Medulla oblongata (tissue), 1 donor: ENCODE measurements around the gene RAPGEF2.
A peak's percentile ranks its signal among the peaks of the same experiment; 100 is the strongest.

Experiments
- DNase-seq: peaks from one replicate; pipeline ENCODE4 v3.0.0-alpha.2; 2015; ENCODE audit errors: extremely low spot score

RAPGEF2 gene

GRCh38 chr4:159308566-159309340 lies 205.9 kb downstream of the RAPGEF2 start:
- DNase-seq = no peak

GRCh38 chr4:159312236-159312635 lies 209.4 kb downstream of the RAPGEF2 start:
- DNase-seq = no peak

GRCh38 chr4:159315879-159316278 lies 213.0 kb downstream of the RAPGEF2 start:
- peak; percentile 33 for DNase-seq

DNA sequence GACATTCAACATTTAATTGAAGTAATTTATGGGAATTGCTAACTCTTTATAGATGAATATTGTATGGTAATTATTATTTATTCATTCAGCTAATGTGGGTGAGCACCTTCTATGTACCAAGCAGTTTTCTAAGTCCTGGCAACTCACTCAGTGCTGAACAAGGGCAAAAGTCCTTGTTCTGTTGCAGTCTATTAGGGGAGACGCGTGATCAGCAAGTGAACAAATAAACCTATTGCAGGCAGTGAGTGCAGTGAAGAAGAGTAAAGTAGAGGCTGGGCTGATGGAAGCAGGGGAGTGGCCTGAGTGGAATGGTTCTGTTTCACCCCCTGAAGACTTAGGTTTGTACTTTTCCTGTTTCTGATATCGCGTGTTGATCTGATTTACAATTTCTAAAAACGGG lies 214.3 kb downstream of the RAPGEF2 start:
- DNase-seq = no peak

DNA sequence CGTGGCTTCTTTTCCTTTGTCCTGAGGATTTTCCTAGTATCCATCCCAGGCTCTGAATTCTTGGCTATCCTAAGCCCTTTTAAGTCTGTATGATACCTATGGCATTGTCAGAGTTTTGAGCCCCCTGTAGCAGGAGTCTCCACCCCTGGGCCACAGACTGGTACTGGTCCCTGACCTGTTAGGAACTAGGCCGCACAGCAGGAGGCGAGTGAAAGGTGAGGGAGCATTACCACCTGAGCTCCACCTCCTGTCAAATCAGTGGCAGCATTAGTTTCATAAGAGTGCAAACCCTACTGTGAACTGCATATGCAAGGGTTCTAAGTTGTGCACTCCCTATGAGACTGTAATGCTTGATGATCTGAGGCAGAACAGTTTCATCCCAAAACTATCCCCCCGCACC lies 216.1 kb downstream of the RAPGEF2 start:
- DNase-seq = no peak

- DNase-seq = no peak
Observed at GRCh38 chr4:159326480-159326879, 223.6 kb downstream of the RAPGEF2 start.

DNA sequence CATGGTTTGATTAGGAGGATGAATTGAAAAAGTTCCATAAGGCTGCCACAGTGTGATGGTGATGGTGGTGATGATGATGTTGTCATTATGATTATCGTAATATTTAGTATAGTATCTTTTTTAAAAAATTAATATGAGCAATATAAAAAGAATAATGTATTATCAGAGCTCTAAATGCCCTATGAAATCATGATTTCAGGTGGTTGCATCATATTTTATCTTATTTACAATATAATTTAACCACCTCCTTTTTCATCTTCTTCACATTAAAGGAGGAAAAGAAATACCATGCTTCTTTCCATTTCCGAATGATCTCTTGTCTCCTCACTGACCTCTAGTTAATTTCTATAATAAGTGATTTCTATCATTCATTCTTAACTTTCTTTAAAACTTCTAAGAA lies 225.9 kb downstream of the RAPGEF2 start:
- no peak for DNase-seq

DNA sequence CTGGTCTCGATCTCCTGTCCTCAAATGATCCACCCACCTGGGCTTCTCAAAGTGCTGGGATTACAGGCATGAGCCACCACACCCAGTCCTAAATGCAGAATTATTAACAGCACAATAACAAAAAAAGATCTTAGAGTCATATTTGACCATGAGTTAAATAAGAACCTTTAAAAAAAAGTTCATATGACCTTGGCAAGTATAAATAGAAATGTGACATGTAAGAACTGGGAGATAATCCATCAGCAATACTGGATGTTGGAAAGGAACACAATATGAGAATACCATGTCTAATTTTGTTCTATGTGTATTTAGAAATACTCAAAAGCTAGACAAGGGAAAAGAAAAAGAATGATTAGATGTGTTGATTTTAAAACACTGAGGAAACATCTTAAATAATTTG lies 231.6 kb downstream of the RAPGEF2 start:
- no peak for DNase-seq

DNA sequence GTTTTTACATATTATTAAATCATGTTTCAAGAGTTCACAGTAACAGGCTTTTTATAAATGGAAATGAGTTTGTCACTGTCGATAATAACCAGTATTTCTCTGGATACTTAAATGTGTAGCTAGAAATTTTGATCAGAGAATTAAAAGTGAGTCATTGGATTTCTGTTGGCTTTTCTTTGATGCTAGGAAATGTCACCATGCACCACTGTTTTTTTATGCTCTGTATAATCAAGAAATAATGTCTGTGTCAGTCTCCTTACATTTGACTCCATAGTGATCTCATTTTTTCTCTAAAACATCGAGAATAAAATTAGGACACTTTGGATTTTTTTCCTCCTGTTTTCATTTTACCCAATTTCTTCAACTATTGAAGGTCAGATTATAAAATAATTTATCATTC lies 234.2 kb downstream of the RAPGEF2 start:
- DNase-seq = no peak

- no peak for DNase-seq
Observed at GRCh38 chr4:159341522-159341921, 238.6 kb downstream of the RAPGEF2 start.

DNA sequence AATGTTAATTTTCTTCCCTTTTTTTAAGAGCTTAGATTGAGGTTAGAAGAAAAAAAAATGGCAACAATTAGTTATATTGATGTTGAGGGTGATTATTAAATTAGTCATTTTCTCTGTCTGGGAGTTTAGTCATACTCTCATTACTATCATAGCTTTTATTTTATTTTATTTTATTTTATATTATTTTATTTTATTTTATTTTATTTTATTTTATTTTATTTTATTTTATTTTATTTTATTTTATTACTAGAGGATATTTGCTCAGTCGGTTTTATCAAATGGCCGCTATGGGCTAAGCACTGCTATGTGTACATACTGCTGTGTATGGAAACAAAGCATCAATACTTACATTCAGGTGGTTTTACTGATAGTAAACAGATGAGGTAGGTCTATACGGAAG lies 239.5 kb downstream of the RAPGEF2 start:
- DNase-seq = no peak

GRCh38 chr4:159343116-159343515 lies 240.2 kb downstream of the RAPGEF2 start:
- no peak for DNase-seq

DNA sequence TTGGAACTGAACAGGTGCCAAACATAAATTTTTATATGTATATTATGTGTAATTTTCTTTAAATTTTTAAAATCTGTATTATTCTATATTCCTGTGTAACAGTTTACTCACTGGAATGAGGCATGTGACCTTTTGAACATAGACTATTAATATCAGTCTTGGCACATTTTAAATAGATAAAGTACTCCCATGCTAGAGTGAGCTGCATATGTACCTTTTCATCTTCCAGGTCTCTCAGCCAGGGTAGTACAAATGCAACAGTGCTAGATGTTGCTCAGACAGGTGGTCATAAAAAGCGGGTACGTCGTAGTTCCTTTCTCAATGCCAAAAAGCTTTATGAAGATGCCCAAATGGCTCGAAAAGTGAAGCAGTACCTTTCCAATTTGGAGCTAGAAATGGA lies 242.0 kb downstream of the RAPGEF2 start:
- DNase-seq = no peak

GRCh38 chr4:159346681-159347080 lies 243.8 kb downstream of the RAPGEF2 start:
- DNase-seq = no peak

DNA sequence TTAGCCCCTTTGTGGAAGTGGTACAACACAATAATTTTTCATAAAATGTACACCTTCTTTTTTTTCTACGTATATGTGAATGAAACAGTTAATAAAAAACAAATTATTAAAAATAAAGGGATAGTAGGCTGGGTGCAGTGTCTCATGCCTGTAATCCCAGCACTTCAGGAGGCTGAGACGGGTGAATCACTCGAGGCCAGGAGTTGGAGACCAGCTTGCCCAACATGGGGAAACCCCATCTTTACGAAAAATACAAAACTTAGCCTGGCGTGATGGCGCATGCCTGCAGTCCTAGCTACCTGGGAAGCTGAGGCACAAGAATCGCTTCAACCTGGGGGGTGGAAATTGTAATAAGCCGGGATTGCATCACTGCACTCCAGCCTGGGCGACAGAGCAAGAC lies 244.9 kb downstream of the RAPGEF2 start:
- no peak for DNase-seq

DNA sequence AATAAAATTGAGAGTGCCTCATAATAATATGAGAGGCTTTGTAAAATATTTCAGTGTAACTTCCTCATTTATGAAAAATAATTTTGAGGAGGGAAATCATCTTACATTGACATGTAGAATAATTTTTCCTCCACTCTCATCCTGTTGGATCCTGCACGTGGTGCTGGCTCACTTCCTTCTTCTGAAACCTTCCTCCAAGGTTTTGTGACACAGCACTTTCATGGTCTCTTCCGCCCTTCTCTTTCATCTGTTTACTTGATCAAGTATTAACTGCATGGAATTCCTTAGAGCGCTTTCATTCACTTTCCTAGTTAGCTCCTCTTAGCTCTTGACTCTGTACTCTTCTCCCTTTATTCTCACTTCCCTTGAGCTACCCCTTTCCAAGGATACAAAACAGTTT lies 246.5 kb downstream of the RAPGEF2 start:
- DNase-seq = no peak

- DNase-seq = no peak
Observed at GRCh38 chr4:159352609-159353008, 249.7 kb downstream of the RAPGEF2 start.

DNA sequence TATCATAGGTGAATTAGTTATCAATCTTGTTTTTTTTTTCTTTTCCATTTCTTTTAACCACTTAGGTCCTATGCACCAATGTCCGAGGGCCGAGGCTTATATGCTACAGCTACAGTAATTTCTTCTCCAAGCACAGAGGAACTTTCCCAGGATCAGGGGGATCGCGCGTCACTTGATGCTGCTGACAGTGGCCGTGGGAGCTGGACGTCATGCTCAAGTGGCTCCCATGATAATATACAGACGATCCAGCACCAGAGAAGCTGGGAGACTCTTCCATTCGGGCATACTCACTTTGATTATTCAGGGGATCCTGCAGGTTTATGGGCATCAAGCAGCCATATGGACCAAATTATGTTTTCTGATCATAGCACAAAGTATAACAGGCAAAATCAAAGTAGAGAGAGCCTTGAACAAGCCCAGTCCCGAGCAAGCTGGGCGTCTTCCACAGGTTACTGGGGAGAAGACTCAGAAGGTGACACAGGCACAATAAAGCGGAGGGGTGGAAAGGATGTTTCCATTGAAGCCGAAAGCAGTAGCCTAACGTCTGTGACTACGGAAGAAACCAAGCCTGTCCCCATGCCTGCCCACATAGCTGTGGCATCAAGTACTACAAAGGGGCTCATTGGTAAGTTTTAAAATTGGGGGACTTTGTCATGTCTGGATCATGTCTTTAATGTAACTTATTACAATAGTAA lies 250.7 kb downstream of the RAPGEF2 start:
- no peak for DNase-seq

DNA sequence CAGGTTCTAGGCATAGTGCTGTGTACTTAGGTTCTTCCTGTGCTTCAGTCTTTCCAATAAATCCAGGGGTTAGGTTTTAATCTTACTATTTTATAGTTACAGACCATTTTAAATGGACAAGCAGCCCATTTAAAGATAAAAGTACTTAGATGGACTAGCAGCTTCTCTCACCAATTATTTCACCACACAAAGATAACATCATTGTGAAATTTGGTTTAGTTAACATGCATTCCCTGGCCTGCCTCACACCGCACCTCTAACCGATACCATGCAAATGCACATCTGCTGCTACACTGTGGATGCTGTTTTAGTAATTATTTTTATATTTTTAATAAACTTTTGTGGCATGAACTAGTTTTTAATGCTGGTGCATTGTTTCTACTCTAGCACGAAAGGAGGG lies 252.6 kb downstream of the RAPGEF2 start:
- no peak for DNase-seq

DNA sequence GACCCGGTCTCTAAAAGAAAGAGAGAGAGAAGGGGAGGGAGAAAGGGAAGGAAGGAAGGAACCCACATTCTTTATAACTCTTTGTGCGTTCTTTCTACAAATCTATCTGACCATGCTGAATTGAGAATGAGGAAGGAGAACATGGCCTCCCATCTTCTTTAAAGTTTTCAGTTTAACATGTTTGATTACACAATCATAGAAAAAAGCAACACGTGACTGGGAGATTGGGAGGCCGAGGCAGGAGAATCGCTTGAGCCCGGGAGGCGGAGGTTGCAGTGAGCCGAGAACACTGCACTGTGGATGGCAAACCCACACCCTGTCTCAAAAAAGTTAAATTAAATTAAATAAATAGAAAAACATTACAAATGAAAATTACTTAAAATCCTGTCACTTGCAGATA lies 254.5 kb downstream of the RAPGEF2 start:
- no peak for DNase-seq

- DNase-seq = no peak
Observed at GRCh38 chr4:159358226-159358625, 255.3 kb downstream of the RAPGEF2 start.

DNA sequence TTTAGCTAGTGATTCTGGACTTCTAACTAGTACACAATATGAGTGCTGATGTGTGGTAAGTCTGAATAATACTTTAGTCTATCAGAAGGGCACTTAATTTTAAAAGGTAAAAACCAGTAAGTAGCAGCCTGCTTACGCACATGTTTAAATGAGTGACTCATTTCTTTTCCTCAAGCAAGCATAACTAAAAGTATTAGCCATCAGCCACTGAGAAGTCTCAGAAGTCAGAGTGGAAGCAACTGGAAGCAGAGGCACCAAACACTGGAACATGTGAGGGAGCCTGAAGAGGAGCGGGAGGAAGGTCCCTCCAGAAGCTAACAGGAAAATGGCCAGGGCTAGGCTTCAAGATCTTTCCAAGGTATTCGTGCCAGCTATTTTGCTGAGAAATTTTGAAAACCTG lies 257.7 kb downstream of the RAPGEF2 start:
- no peak for DNase-seq

GRCh38 chr4:159363361-159363760 lies 260.5 kb downstream of the RAPGEF2 start:
- DNase-seq = no peak
